PC-3 (cell line): ENCODE data around the gene DOK5.

Source experiments
- EZH2phosphoT487 ChIP-seq: fragments of 300-600 bp; sonication (generic); IDR thresholded peaks from 2 replicates; pipeline ENCODE4 v1.6.1; 2018; ENCODE audit warnings: mild to moderate bottlenecking, antibody characterized with exemption, low read length, borderline replicate concordance
- TF ChIP-seq, protein P1 (sequence below): fragments of 300-600 bp; sonication (generic); conservative IDR thresholded peaks from 2 replicates; pipeline ENCODE4 v1.5.1; 2017; ENCODE audit warnings: antibody characterized with exemption, low read depth, mild to moderate bottlenecking, low read length

GRCh38 chr20:54468082-54468481 lies 7.3 kb upstream of the DOK5 start:
- TF ChIP-seq, protein P1, sequence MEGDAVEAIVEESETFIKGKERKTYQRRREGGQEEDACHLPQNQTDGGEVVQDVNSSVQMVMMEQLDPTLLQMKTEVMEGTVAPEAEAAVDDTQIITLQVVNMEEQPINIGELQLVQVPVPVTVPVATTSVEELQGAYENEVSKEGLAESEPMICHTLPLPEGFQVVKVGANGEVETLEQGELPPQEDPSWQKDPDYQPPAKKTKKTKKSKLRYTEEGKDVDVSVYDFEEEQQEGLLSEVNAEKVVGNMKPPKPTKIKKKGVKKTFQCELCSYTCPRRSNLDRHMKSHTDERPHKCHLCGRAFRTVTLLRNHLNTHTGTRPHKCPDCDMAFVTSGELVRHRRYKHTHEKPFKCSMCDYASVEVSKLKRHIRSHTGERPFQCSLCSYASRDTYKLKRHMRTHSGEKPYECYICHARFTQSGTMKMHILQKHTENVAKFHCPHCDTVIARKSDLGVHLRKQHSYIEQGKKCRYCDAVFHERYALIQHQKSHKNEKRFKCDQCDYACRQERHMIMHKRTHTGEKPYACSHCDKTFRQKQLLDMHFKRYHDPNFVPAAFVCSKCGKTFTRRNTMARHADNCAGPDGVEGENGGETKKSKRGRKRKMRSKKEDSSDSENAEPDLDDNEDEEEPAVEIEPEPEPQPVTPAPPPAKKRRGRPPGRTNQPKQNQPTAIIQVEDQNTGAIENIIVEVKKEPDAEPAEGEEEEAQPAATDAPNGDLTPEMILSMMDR = no peak
- TF ChIP-seq EZH2phosphoT487 = no peak
